Thymus (tissue), 11 donors: Measurements from ENCODE around the gene RUFY2. TPM values are rescaled to one million over a fixed set of nuclear protein-coding genes. Genes with fewer than 3 reads are reported as not detected.

ENCODE experiments used
- DNase-seq, 9 donors: peaks; one replicate each; pipeline ENCODE4 v3.0.0-alpha.2; 2013; ENCODE audit warnings: low spot score in 9 of 9, low read depth in 6 of 9, missing footprints in 1 of 9
- H3K27ac ChIP-seq, 2 donors: one replicate each; pipeline ENCODE4 v1.5.1; 2013; ENCODE audit warnings: control low read depth in 1 of 2, low read depth in 1 of 2, low read length in 1 of 2, mild to moderate bottlenecking in 1 of 2, moderate library complexity in 1 of 2
- H3K27me3 ChIP-seq, 2 donors: one replicate each; pipeline ENCODE4 v1.5.1; 2013; ENCODE audit warnings: low read length in 1 of 2; ENCODE audit not compliant: control insufficient read depth in 2 of 2, insufficient read depth in 1 of 2
- H3K36me3 ChIP-seq, 2 donors: one replicate each; pipeline ENCODE4 v1.5.1; 2013; ENCODE audit warnings: low read length in 1 of 2, mild to moderate bottlenecking in 1 of 2, moderate library complexity in 1 of 2; ENCODE audit not compliant: control insufficient read depth in 2 of 2, insufficient read depth in 2 of 2
- H3K4me1 ChIP-seq, 2 donors: one replicate each; pipeline ENCODE4 v1.5.1; 2013; ENCODE audit warnings: low read length in 2 of 2; ENCODE audit not compliant: control insufficient read depth in 2 of 2, insufficient read depth in 2 of 2
- H3K4me3 ChIP-seq, 2 donors: one replicate each; pipeline ENCODE4 v1.5.1; 2013; ENCODE audit warnings: low read length in 2 of 2, control low read depth in 1 of 2, mild to moderate bottlenecking in 1 of 2
- H3K9me3 ChIP-seq, 2 donors: one replicate each; pipeline ENCODE4 v1.5.1; 2013; ENCODE audit warnings: low read length in 1 of 2, mild to moderate bottlenecking in 1 of 2; ENCODE audit not compliant: control insufficient read depth in 2 of 2, insufficient read depth in 1 of 2
- WGBS: extraction: QIAGEN DNeasy Blood & Tissue Kit; methylation state at CpG from one replicate; pipeline ENCODE4 v1.1.7; 2013; 5-methylcytosine and 5-hydroxymethylcytosine counted together
- polyA plus RNA-seq: library from polyadenylated mRNA; stranded (reverse); fragments of 200-250 nt; gene quantifications from one replicate; pipeline ENCODE4 v1.2.3, GENCODE V29; 2013
- total RNA-seq: library from RNA; stranded (reverse); fragments of 120-200 nt; gene quantifications from one replicate; pipeline ENCODE4 v1.2.4, GENCODE V29; 2013
- donor health status: healthy.

Gene RUFY2
- total and polyA plus RNA-seq, 2 donors: 11.5 to 12.2 TPM

DNA sequence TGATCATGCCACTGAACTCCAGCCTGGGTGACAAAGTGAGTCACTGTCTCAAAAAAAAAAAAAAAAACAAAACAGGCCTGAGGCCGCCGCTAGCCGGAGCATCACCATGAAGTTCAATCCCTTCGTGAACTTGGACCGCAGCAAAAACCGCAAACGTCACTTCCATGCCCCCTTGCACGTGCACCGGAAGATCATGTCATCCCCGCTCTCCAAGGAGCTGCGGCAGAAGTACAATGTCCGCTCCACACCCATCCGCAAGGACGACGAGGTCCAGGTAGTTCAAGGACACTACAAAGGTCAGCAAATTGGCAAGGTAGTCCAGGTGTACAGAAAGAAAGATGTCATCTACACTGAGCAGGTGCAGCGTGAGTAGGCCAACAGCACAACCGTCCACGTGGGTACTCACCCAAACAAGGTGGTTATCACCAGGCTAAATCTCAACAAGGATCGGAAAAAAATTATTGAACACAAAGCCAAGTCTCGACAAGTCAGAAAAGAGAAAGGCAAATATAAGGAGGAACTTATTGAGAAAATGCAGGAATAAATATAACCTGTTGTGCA lies 17.5 kb upstream of the RUFY2 start:
- Histone ChIP-seq H3K36me3 (peaks cover 9 to 32% of the 10 kb centered on the region in 2 donors), H3K27me3 (no peaks in the 10 kb centered on the region), H3K4me3 (no peak overlapping the region), H3K4me1 (peaks cover 14 to 23% of the 10 kb centered on the region in 2 donors), H3K27ac (peak overlapping the region; percentile 31 to 51), H3K9me3 (peaks cover 0 to 3% of the 10 kb centered on the region in 2 donors)
- peak in 2 of 9 donors; percentile 6 to 29 for DNase-seq
- 88% methylated on average over 20 of the region's 20 CpGs for WGBS

DNA sequence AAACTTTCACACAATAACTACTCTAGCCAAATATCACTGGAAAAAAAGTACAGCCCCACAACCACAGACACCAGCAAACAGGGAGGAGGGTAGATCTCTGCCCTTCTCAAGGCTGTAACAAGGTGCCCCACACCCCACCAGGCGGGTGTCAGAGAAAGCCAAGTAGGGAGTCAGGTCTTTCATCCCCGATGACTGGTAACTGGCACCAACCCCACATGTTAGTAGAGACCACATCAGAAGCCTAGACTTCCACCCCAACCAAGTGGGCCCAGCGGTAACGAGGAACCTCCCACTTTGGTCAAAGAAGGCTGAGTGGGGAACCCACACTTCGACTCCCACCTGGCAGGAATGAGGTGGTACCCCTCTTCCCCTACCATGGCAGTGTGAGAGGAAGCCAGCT lies 16.4 kb upstream of the RUFY2 start:
- peaks cover 14 to 23% of the 10 kb centered on the region in 2 donors for H3K4me1 ChIP-seq
- peak overlapping the region; percentile 66 to 73 for H3K27ac ChIP-seq
- WGBS: 5% methylated on average over 5 of the region's 5 CpGs
- H3K9me3 ChIP-seq: peaks cover 0 to 3% of the 10 kb centered on the region in 2 donors
- DNase-seq: peak in 8 of 9 donors; percentile 28 to 86 (median 60)
- peaks cover 9 to 36% of the 10 kb centered on the region in 2 donors for H3K36me3 ChIP-seq
- peak overlapping the region in 1 of 2 donors; percentile 11 for H3K4me3 ChIP-seq
- no peaks in the 10 kb centered on the region for H3K27me3 ChIP-seq

GRCh38 chr10:68419376-68419775 lies 12.3 kb upstream of the RUFY2 start:
- H3K9me3 ChIP-seq: peaks cover 0 to 1% of the 10 kb centered on the region in 2 donors
- H3K4me3 ChIP-seq: no peak overlapping the region
- peaks cover 12 to 52% of the 10 kb centered on the region in 2 donors for H3K36me3 ChIP-seq
- no peak for DNase-seq
- H3K27ac ChIP-seq: no peak overlapping the region
- WGBS: 98% methylated on average over 3 of the region's 3 CpGs
- H3K27me3 ChIP-seq: no peaks in the 10 kb centered on the region
- peaks cover 14 to 19% of the 10 kb centered on the region in 2 donors for H3K4me1 ChIP-seq

DNA sequence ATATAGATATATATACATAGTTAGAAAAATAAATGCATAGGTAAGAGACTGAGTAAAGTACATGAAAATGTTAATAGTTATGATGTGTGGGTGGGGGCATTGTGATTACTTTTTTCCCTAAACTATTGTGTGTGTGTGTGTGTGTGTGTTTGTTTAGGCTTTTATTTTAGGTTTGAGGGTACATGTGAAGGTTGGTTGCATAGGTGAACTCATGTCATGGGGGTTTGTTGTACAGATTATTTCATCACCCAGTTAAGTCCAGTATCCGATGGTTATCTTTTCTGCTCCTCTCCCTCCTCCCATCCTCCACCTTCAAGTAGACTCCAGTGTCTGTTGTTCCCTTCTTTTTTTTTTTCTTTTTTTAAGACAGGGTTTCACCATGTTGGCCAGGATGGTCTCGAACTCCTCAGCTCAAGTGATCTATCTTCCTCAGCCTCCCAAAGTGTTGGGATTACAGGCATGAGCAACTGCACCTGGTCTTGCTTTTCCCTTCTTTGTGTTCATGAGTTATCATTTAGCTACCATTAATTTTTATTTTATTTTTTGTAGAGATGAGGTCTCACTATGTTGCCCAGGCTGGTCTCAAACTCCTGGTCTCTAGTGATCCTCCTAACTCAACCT lies 1.9 kb upstream of the RUFY2 start:
- Histone ChIP-seq H3K9me3 (peaks cover 0 to 1% of the 10 kb centered on the region in 2 donors), H3K27ac (no peak overlapping the region), H3K4me3 (no peak overlapping the region), H3K4me1 (peaks cover 0 to 7% of the 10 kb centered on the region in 2 donors), H3K27me3 (no peaks in the 10 kb centered on the region), H3K36me3 (peaks cover 0 to 3% of the 10 kb centered on the region in 2 donors)
- WGBS: 98% methylated on average over 2 of the region's 2 CpGs
- no peak for DNase-seq

DNA sequence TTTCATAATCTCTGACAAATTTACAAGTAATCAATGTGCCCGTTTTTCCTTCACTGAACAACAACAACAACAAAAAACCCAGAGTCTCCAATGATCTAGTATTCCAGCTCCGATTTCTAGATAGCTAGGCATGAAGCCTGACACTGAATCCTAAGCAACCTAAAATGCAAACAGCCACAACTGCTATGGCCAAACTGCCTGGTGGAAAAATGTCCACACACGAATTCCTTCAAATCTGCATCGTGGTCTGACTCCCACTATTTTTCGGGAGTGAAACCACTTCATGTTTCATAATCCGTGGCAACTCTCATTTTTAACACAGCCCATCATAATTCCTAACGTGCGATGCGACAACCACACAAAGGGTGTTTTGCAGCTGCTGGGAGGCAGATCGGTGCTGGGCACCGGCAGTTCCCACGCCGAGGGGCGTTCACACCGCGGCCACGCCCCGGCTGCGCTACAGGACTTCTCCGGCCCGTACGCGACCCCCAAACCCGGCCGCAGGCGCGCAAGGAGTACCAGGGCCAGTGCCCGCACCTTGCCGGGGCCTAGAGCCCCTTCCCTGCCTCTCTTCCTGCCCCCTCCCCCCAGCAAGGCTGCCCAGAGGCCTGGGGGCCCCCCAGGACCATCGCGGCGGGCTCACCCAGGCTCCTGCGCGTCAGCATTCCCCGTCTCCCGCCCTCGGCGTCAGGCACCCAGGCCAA lies 814 bp downstream of the RUFY2 start:
- H3K9me3 ChIP-seq: peaks cover 0 to 1% of the 10 kb centered on the region in 2 donors
- H3K27ac ChIP-seq: peak overlapping the region; percentile 71 to 92
- H3K36me3 ChIP-seq: peaks cover 0 to 3% of the 10 kb centered on the region in 2 donors
- no peaks in the 10 kb centered on the region for H3K27me3 ChIP-seq
- DNase-seq: peak in 6 of 9 donors; percentile 21 to 64 (median 36)
- H3K4me1 ChIP-seq: peaks cover 0 to 7% of the 10 kb centered on the region in 2 donors
- H3K4me3 ChIP-seq: peak overlapping the region; percentile 98 to 99
- WGBS: 1% methylated on average over 38 of the region's 38 CpGs

DNA sequence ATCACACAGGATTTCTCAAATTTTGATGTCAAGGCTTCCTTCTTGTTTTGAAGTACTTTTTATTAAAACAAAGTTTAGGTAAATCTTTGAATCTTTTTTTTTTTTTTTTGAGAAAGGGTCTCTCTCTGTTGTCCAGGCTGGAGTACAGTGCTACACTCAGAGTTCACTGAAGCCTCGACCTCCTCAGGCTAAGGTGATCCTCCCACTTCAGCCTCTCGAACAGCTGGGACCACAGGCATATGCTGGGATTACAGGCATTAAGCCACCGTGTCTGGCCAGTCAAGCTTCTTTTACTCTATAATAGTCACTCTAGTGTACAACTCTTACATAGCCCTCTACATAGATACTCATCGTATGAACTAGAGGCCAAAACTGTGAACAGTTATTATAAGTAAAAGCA lies 3.4 kb downstream of the RUFY2 start:
- 96% methylated on average over 4 of the region's 4 CpGs for WGBS
- DNase-seq: no peak
- peaks cover 0 to 1% of the 10 kb centered on the region in 2 donors for H3K9me3 ChIP-seq
- H3K27ac ChIP-seq: no peak overlapping the region
- no peak overlapping the region for H3K4me3 ChIP-seq
- H3K4me1 ChIP-seq: peaks cover 0 to 7% of the 10 kb centered on the region in 2 donors
- peaks cover 0 to 3% of the 10 kb centered on the region in 2 donors for H3K36me3 ChIP-seq
- H3K27me3 ChIP-seq: no peaks in the 10 kb centered on the region

GRCh38 chr10:68402276-68402675 lies 4.8 kb downstream of the RUFY2 start:
- no peaks in the 10 kb centered on the region for H3K27me3 ChIP-seq
- no peak overlapping the region for H3K27ac ChIP-seq
- WGBS: 97% methylated on average over 1 of the region's 1 CpG
- H3K9me3 ChIP-seq: peaks cover 0 to 1% of the 10 kb centered on the region in 2 donors
- H3K4me3 ChIP-seq: no peak overlapping the region
- H3K36me3 ChIP-seq: peaks cover 0 to 6% of the 10 kb centered on the region in 2 donors
- DNase-seq: no peak
- H3K4me1 ChIP-seq: peaks cover 0 to 7% of the 10 kb centered on the region in 2 donors

GRCh38 chr10:68397005-68397404 lies 10.1 kb downstream of the RUFY2 start:
- WGBS: 100% methylated on average over 1 of the region's 1 CpG

GRCh38 chr10:68385740-68386139 lies 21.3 kb downstream of the RUFY2 start:
- peaks cover 18 to 49% of the 10 kb centered on the region in 2 donors for H3K36me3 ChIP-seq
- 98% methylated on average over 2 of the region's 2 CpGs for WGBS
- H3K4me3 ChIP-seq: no peak overlapping the region
- no peak for DNase-seq
- H3K9me3 ChIP-seq: no peaks in the 10 kb centered on the region
- no peaks in the 10 kb centered on the region for H3K27me3 ChIP-seq
- H3K27ac ChIP-seq: no peak overlapping the region
- no peaks in the 10 kb centered on the region for H3K4me1 ChIP-seq

More at GRCh38 chr10:68397005-68397404, 10.1 kb downstream of the RUFY2 start:
- Histone ChIP-seq H3K4me3 (no peak overlapping the region), H3K27ac (no peak overlapping the region), H3K9me3 (no peaks in the 10 kb centered on the region), H3K36me3 (peaks cover 7 to 14% of the 10 kb centered on the region in 2 donors), H3K4me1 (no peaks in the 10 kb centered on the region), H3K27me3 (no peaks in the 10 kb centered on the region)
- DNase-seq: no peak
